Right renal pelvis (tissue), 4 donors: ENCODE measurements around the gene ZNF562. TPM values are rescaled to one million over a fixed set of nuclear protein-coding genes. Genes with fewer than 3 reads are reported as not detected.
A peak's percentile ranks its signal among the peaks of the same experiment; 100 is the strongest.

ENCODE experiments used
- DNase-seq, 4 donors: peaks; one replicate each; pipeline ENCODE4 v3.0.0-alpha.2; 2013; ENCODE audit warnings: low read depth in 4 of 4, low spot score in 3 of 4, missing footprints in 1 of 4
- polyA plus RNA-seq, 4 donors: library from polyadenylated mRNA; unstranded; fragments of 120-200 nt; gene quantifications; one replicate each; pipeline ENCODE4 v1.2.1, GENCODE V29; 2013; ENCODE audit not compliant: insufficient read length in 4 of 4

Gene ZNF562
- polyA plus RNA-seq, 4 donors = 20.4 to 26.5 (median 24.0) TPM

- no peak for DNase-seq
Measured at GRCh38 chr19:9645472-9645871, 29.4 kb downstream of the ZNF562 start.

DNA sequence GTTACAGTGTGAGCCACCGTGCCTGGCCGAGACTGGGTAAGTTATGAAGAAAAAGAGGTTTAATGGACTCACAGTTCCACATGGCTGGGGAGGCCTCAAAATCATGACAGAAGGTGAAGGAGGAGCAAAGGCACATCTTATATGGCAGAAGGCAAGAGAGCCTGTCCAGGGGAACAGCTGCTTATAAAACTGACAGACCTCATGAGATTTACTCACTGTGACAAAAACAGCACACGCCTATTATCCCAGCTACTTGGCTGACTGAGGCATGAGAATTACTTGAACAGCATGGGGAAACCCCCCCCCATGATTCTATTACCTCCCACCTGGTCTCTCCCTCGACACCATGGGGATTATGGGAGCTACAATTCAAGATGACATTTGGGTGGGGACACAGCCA, 30.4 kb downstream of the ZNF562 start:
- DNase-seq = no peak

- DNase-seq = no peak
Measured at GRCh38 chr19:9641810-9642209, 33.1 kb downstream of the ZNF562 start.

GRCh38 chr19:9640956-9641355, 33.9 kb downstream of the ZNF562 start:
- DNase-seq = no peak

DNA sequence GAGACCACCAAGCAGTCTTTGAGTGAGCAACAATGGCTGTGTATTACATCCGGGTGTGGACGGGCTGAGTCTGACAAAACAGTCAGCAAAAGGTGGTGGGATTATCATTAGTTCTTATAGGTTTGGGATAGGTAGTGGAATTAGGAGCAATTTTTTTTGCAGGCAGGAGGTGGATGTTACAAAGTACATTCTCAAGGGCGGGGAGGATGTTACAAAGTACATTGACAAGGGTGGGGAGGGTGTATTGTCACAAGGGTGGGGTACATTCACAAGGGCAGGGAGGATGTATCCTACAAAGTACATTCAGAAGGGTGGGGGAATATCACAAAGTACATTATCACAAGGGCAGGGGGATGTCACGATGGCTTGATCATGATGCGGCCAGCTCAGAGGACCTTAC, 38.9 kb downstream of the ZNF562 start:
- DNase-seq = no peak

- no peak for DNase-seq
Measured at GRCh38 chr19:9627856-9628255, 47.0 kb downstream of the ZNF562 start.

DNA sequence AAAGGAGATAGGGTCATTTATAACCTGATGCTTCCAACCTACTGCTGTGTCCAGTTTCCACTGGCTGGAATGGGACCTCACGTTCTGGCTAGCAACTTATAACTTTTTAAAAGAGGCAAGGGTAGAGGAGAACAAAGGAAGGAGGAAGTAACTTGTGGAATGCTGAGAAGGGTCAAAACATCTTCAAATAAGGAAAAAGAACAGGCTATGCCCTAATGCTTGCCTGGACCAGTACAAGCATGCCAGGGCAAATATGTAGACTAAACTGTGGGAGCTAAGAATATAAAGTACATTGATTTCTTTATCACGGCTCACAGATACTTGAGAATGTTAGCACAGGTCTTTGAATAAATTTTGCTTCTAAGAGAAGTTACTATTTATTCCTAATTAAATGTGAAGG, 52.4 kb downstream of the ZNF562 start:
- DNase-seq = no peak

DNA sequence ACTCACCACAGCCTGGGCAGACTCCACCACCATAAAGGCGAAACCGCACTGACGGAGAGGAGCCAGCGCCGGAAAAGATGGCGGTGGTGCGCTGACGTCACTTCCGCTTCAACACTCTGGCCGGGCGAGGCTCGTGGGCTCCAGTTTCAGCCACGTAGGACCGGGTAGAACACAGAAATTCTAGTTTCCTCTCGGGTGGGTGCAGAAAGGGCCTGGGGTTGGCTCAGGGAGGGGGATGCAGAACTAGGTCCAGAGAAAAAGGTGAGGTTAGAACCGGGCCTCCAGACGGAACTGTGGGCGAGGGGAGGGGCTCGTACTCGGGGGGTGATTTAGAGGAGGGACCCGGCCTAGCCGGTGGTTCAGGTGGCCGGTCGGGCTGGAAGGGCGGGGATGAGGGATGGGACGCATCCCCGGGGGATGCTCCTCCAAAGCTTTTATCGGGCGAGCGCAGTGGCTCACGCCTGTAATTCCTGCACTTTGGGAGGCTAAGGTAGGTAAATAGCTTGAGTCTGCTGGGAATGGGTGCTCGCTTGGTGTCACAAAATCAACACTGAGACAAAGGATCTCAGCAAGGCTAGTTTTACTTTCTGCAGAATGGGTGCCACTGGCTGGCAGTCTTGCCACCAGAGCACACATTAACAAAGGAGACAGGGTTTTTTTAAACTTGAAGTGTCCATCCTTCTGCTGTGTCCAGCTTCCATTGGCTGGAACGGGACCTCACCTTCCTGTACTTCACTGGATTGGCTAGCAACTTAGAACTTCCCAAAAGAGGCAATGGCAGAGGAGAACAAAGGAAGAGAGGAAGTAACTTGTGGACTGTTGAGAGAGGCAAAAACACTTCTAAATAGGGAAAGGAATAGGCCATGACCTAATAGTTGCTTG, 53.5 kb downstream of the ZNF562 start, which contains the start of gene ZNF561:
TSS of gene ZNF561 (minus strand) at position 77 of the 882 bp plus-strand sequence. CDS start 1,776 bp downstream, outside the sequence.
- DNase-seq = peak; percentile 78 to 95 (median 82)

- DNase-seq = no peak
Measured at GRCh38 chr19:9620842-9621155, 54.1 kb downstream of the ZNF562 start.

- DNase-seq = no peak
Measured at GRCh38 chr19:9615844-9616243, 59.1 kb downstream of the ZNF562 start.

GRCh38 chr19:9610484-9611113, 64.3 kb downstream of the ZNF562 start:
- no peak for DNase-seq

- DNase-seq = no peak
Measured at GRCh38 chr19:9608912-9609311, 66.0 kb downstream of the ZNF562 start.

DNA sequence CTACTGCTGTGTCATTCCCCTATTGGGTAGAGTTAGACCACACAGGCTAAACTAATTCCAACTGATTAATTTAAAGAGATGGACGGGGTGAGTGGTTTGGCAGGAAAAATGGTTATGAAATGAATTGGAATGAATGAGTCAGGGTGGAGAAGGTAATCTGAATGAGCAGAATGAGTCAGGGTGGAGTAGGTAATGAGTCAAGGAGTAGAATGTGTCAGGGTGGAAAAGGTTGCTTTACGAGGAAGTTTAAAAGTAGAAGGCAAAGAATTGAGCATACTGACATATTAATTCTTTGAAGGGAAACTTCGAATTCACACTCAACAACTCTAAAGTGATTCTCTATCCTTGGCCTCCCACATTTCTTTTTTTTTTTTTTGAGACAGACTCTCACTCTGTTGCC, 77.9 kb downstream of the ZNF562 start:
- DNase-seq = no peak

Other genes with a start within 250 kb of the ZNF562 start
- gene ZNF266, start 239.5 kb downstream of the ZNF562 start, polyA plus RNA-seq = 10 to 100 TPM; 30.1 to 48.8 (median 44.8) TPM
- under 1 TPM; 0.43 to 0.89 (median 0.71) TPM for gene ZNF560, start 176.5 kb downstream of the ZNF562 start, polyA plus RNA-seq
- gene ZNF426, start 136.5 kb downstream of the ZNF562 start, polyA plus RNA-seq = 10 to 100 TPM; 19.8 to 25.1 (median 22.8) TPM
- 10 to 100 TPM; 14.4 to 16.0 (median 15.6) TPM for gene ZNF121, start 90.6 kb downstream of the ZNF562 start, polyA plus RNA-seq
- gene ZNF561, start 53.9 kb downstream of the ZNF562 start, polyA plus RNA-seq = 10 to 100 TPM; 52.6 to 63.7 (median 60.3) TPM
- gene ZNF846, start 93.6 kb upstream of the ZNF562 start, polyA plus RNA-seq = 10 to 100 TPM; 16.1 to 23.4 (median 17.8) TPM
- gene FBXL12, start 144.0 kb upstream of the ZNF562 start, polyA plus RNA-seq = 10 to 100 TPM; 28.7 to 31.5 (median 29.3) TPM
- gene UBL5, start 152.8 kb upstream of the ZNF562 start, polyA plus RNA-seq = 100 to 1,000 TPM; 255 to 326 (median 294) TPM
- gene PIN1, start 160.2 kb upstream of the ZNF562 start, polyA plus RNA-seq = 10 to 100 TPM; 47.0 to 86.1 (median 55.3) TPM